ENCODE measurements around the gene DENND2A.
"Not testable (repeated sequence)": the region's sequence is repeated elsewhere in the genome, so short reads cannot be mapped to it uniquely, and the experiment has no call there.

Gene DENND2A

GRCh38 chr7:140587243-140587642 is 53.4 kb downstream of the DENND2A start:
- DNase-seq (ENCODE audit: low read depth, low spot score) = no peak

GRCh38 chr7:140586516-140586915 is 54.1 kb downstream of the DENND2A start:
- DNase-seq (ENCODE audit: low read depth, low spot score) = no peak

- DNase-seq (ENCODE audit: low read depth, low spot score) = no peak
Observed at GRCh38 chr7:140585333-140585732, 55.3 kb downstream of the DENND2A start.

- DNase-seq (ENCODE audit: low read depth, low spot score) = no peak
Observed at GRCh38 chr7:140584195-140584851, 56.3 kb downstream of the DENND2A start.

GRCh38 chr7:140581411-140581810 is 59.2 kb downstream of the DENND2A start:
- no peak for DNase-seq (ENCODE audit: low read depth, low spot score)

GRCh38 chr7:140577651-140578050 is 63.0 kb downstream of the DENND2A start:
- DNase-seq (ENCODE audit: low read depth, low spot score) = no peak

- no peak for DNase-seq (ENCODE audit: low read depth, low spot score)
Observed at GRCh38 chr7:140576589-140576988, 64.0 kb downstream of the DENND2A start.

GRCh38 chr7:140571538-140572122 is 69.0 kb downstream of the DENND2A start:
- DNase-seq (ENCODE audit: low read depth, low spot score) = no peak

GRCh38 chr7:140570120-140570519 is 70.5 kb downstream of the DENND2A start:
- no peak for DNase-seq (ENCODE audit: low read depth, low spot score)

- DNase-seq (ENCODE audit: low read depth, low spot score) = no peak
Observed at GRCh38 chr7:140568021-140568813, 72.4 kb downstream of the DENND2A start.

- DNase-seq (ENCODE audit: low read depth, low spot score) = not testable (repeated sequence)
Observed at GRCh38 chr7:140566186-140566585, 74.4 kb downstream of the DENND2A start.

- not testable (repeated sequence) for DNase-seq (ENCODE audit: low read depth, low spot score)
Observed at GRCh38 chr7:140565761-140566160, 74.9 kb downstream of the DENND2A start.

GRCh38 chr7:140564643-140565042 is 76.0 kb downstream of the DENND2A start:
- no peak for DNase-seq (ENCODE audit: low read depth, low spot score)

GRCh38 chr7:140562926-140563481 is 77.6 kb downstream of the DENND2A start:
- DNase-seq (ENCODE audit: low read depth, low spot score) = no peak

GRCh38 chr7:140559410-140559809 is 81.2 kb downstream of the DENND2A start:
- DNase-seq (ENCODE audit: low read depth, low spot score) = no peak

GRCh38 chr7:140557809-140558518 is 82.6 kb downstream of the DENND2A start:
- no peak for DNase-seq (ENCODE audit: low read depth, low spot score)

GRCh38 chr7:140557069-140557468 is 83.5 kb downstream of the DENND2A start:
- DNase-seq (ENCODE audit: low read depth, low spot score) = no peak

GRCh38 chr7:140553236-140553635 is 87.4 kb downstream of the DENND2A start:
- not testable (repeated sequence) for DNase-seq (ENCODE audit: low read depth, low spot score)

- no peak for DNase-seq (ENCODE audit: low read depth, low spot score)
Observed at GRCh38 chr7:140552240-140552679, 88.4 kb downstream of the DENND2A start.

- no peak for DNase-seq (ENCODE audit: low read depth, low spot score)
Observed at GRCh38 chr7:140551355-140552239, 89.0 kb downstream of the DENND2A start.

GRCh38 chr7:140546947-140547346 is 93.7 kb downstream of the DENND2A start:
- DNase-seq (ENCODE audit: low read depth, low spot score) = no peak

All from activated CD4-positive, CD25-positive, alpha-beta regulatory T cell treated with anti-CD3 and anti-CD28 coated beads, Interleukin-2, amount 50 U/mL, for 16 hours (primary cell).